Liver (tissue), 9 donors: Measurements from ENCODE around the gene SELENOV. TPM values are rescaled to one million over a fixed set of nuclear protein-coding genes. Genes with fewer than 3 reads are reported as not detected.

Source experiments
- DNase-seq: peaks from one replicate; pipeline ENCODE4 v3.0.0-alpha.2; 2017; ENCODE audit warnings: low spot score
- H3K27ac ChIP-seq, 2 donors: one replicate each; pipeline ENCODE4 v1.7.0; 2013; ENCODE audit warnings: inconsistent platforms in 2 of 2, low read length in 2 of 2, control low read depth in 1 of 2, low read depth in 1 of 2, mild to moderate bottlenecking in 1 of 2
- H3K27me3 ChIP-seq, 4 donors: one replicate each; pipeline versions ENCODE4 v1.6.1 to v1.7.0; 2013; ENCODE audit warnings: low read length in 3 of 4, inconsistent platforms in 1 of 4, mild to moderate bottlenecking in 1 of 4, moderate library complexity in 1 of 4; ENCODE audit not compliant: control insufficient read depth in 4 of 4, insufficient read depth in 4 of 4
- H3K36me3 ChIP-seq, 4 donors: one replicate each; pipeline versions ENCODE4 v1.6.1 to v1.7.0; 2013; ENCODE audit warnings: low read length in 3 of 4, mild to moderate bottlenecking in 3 of 4, low read depth in 1 of 4, moderate library complexity in 1 of 4; ENCODE audit not compliant: control insufficient read depth in 4 of 4, insufficient read depth in 3 of 4
- H3K4me1 ChIP-seq, 4 donors: one replicate each; pipeline versions ENCODE4 v1.6.1 to v1.7.0; 2013; ENCODE audit warnings: low read length in 3 of 4, mild to moderate bottlenecking in 3 of 4, moderate library complexity in 1 of 4; ENCODE audit not compliant: control insufficient read depth in 4 of 4, insufficient read depth in 4 of 4
- H3K4me3 ChIP-seq, 3 donors: one replicate each; pipeline versions ENCODE4 v1.6.1 to v1.7.0; 2013; ENCODE audit warnings: low read length in 3 of 3, control low read depth in 1 of 3, low read depth in 1 of 3, mild to moderate bottlenecking in 1 of 3
- H3K9ac ChIP-seq, 2 donors: one replicate each; pipeline ENCODE4 v1.7.0; 2013; ENCODE audit warnings: low read length in 2 of 2, mild to moderate bottlenecking in 2 of 2, moderate library complexity in 2 of 2, control low read depth in 1 of 2, low read depth in 1 of 2
- H3K9me3 ChIP-seq, 4 donors: one replicate each; pipeline versions ENCODE4 v1.6.1 to v1.7.0; 2013; ENCODE audit warnings: low read length in 3 of 4; ENCODE audit not compliant: control insufficient read depth in 4 of 4
- ATF3 ChIP-seq: IDR thresholded peaks from 2 replicates; pipeline ENCODE4 v1.6.1; 2016; ENCODE audit warnings: antibody characterized with exemption
- EGR1 ChIP-seq, 2 donors: IDR thresholded peaks; 2 replicates each; pipeline ENCODE4 v1.6.1; 2016 to 2018; ENCODE audit warnings: antibody characterized with exemption in 2 of 2, low read depth in 2 of 2
- FOXA1 ChIP-seq: IDR thresholded peaks from 2 replicates; pipeline ENCODE4 v1.6.1; 2016; ENCODE audit warnings: antibody characterized with exemption
- FOXA2 ChIP-seq: IDR thresholded peaks from 2 replicates; pipeline ENCODE4 v1.6.1; 2016; ENCODE audit warnings: antibody characterized with exemption
- GABPA ChIP-seq, 2 donors: IDR thresholded peaks in 1 of 2; conservative IDR thresholded peaks in 1 of 2; 2 replicates each; pipeline ENCODE4 v1.6.1; 2016; ENCODE audit warnings: antibody characterized with exemption in 2 of 2, mild to moderate bottlenecking in 1 of 2, moderate library complexity in 1 of 2
- HNF4A ChIP-seq, 2 donors: conservative IDR thresholded peaks; 2 replicates each; pipeline ENCODE4 v1.6.1; 2016; ENCODE audit warnings: antibody characterized with exemption in 2 of 2, mild to moderate bottlenecking in 2 of 2
- HNF4G ChIP-seq: IDR thresholded peaks from 2 replicates; pipeline ENCODE4 v1.6.1; 2016; ENCODE audit warnings: antibody characterized with exemption
- JUND ChIP-seq, 2 donors: IDR thresholded peaks; 2 replicates each; pipeline ENCODE4 v1.6.1; 2016; ENCODE audit warnings: antibody characterized with exemption in 2 of 2
- MAX ChIP-seq: IDR thresholded peaks from 2 replicates; pipeline ENCODE4 v1.6.1; 2016; ENCODE audit warnings: antibody characterized with exemption
- RAD21 ChIP-seq, 2 donors: IDR thresholded peaks; 2 replicates each; pipeline ENCODE4 v1.6.1; 2016; ENCODE audit warnings: antibody characterized with exemption in 2 of 2, mild to moderate bottlenecking in 2 of 2
- REST ChIP-seq: IDR thresholded peaks from 2 replicates; pipeline ENCODE4 v1.6.1; 2016; ENCODE audit warnings: antibody characterized with exemption, mild to moderate bottlenecking
- RXRA ChIP-seq, 2 donors: IDR thresholded peaks; 2 replicates each; pipeline ENCODE4 v1.6.1; 2017 to 2018; ENCODE audit warnings: antibody characterized with exemption in 2 of 2, mild to moderate bottlenecking in 1 of 2
- SP1 ChIP-seq: IDR thresholded peaks from 2 replicates; pipeline ENCODE4 v1.6.1; 2018; ENCODE audit warnings: antibody characterized with exemption, mild to moderate bottlenecking
- TAF1 ChIP-seq: conservative IDR thresholded peaks from 2 replicates; pipeline ENCODE4 v1.6.1; 2016; ENCODE audit warnings: antibody characterized with exemption, mild to moderate bottlenecking
- YY1 ChIP-seq: IDR thresholded peaks from 2 replicates; pipeline ENCODE4 v1.6.1; 2016; ENCODE audit warnings: antibody characterized with exemption, mild to moderate bottlenecking
- ZBTB33 ChIP-seq: IDR thresholded peaks from 2 replicates; pipeline ENCODE4 v1.6.1; 2016; ENCODE audit warnings: antibody characterized with exemption
- WGBS: extraction: QIAGEN DNeasy Blood & Tissue Kit; methylation state at CpG from one replicate; pipeline ENCODE4 v1.1.7; 2013; 5-methylcytosine and 5-hydroxymethylcytosine counted together
- polyA plus RNA-seq, 2 donors: library from polyadenylated mRNA; stranded (reverse) in 1 of 2; unstranded in 1 of 2; fragments of 200-250 nt in 1 of 2; fragments of >200 nt in 1 of 2; fragmentation: Nextera tagmentation in 1 of 2; extraction: Ambion mirVana in 1 of 2; gene quantifications; one replicate each; pipeline versions ENCODE4 v1.2.1 to v1.2.3, GENCODE V29; 2013 to 2015
- total RNA-seq, 2 donors: library from RNA; depleted of rRNA; stranded (reverse); fragments of >200 nt; gene quantifications; one replicate each; pipeline ENCODE4 v1.2.3, GENCODE V29; 2014
- donor health status: healthy.
- donor health status: healthy.
- donor health status: healthy.
- donor health status: healthy.
- donor health status: healthy.

Gene SELENOV
- total and polyA plus RNA-seq, 4 donors = not detected

- DNase-seq = no peak
- Histone ChIP-seq H3K4me3 (no peak overlapping the region), H3K4me1 (no peaks in the 10 kb centered on the region), H3K27ac (no peak overlapping the region), H3K27me3 (no peaks in the 10 kb centered on the region), H3K9me3 (no peaks in the 10 kb centered on the region), H3K36me3 (peaks cover 11 to 32% (median 18%) of the 10 kb centered on the region in 4 donors), H3K9ac (no peak overlapping the region)
- no peak for TF ChIP-seq MAX
- TF ChIP-seq JUND (IDR thresholded peaks at IDR 0.05) = no peak
- no peak for TF ChIP-seq ZBTB33
- no peak for TF ChIP-seq HNF4G
- TF ChIP-seq RAD21 (IDR thresholded peaks at IDR 0.05) = no peak
- WGBS = 96% methylated on average over 6 of the region's 6 CpGs
Measured at GRCh38 chr19:39492225-39492624, 22.7 kb upstream of the SELENOV start.

- no peak for DNase-seq
- Histone ChIP-seq H3K36me3 (peaks cover 11 to 30% (median 18%) of the 10 kb centered on the region in 4 donors), H3K4me1 (peaks cover 0 to 2% (median 2%) of the 10 kb centered on the region in 4 donors), H3K27me3 (no peaks in the 10 kb centered on the region), H3K9me3 (no peaks in the 10 kb centered on the region), H3K9ac (no peak overlapping the region), H3K4me3 (no peak overlapping the region), H3K27ac (no peak overlapping the region)
- TF ChIP-seq HNF4A (conservative IDR thresholded peaks at IDR 0.05) (no peak), REST (no peak), ATF3 (no peak), GABPA (IDR thresholded peaks at IDR 0.05 in 1 of 2, conservative IDR thresholded peaks at IDR 0.05 in 1 of 2) (no peak), HNF4G (no peak), YY1 (no peak), RAD21 (IDR thresholded peaks at IDR 0.05) (no peak), FOXA1 (no peak), SP1 (no peak), ZBTB33 (no peak), FOXA2 (no peak), JUND (IDR thresholded peaks at IDR 0.05) (no peak), RXRA (IDR thresholded peaks at IDR 0.05) (no peak), TAF1 (no peak), EGR1 (IDR thresholded peaks at IDR 0.05; ENCODE audit: low read depth in 2 of 2) (no peak)
- 89% methylated on average over 3 of the region's 3 CpGs for WGBS
Measured at GRCh38 chr19:39492788-39493187, 22.2 kb upstream of the SELENOV start.
